Measurements from ENCODE around the gene GPR68. TPM values are rescaled to one million over a fixed set of nuclear protein-coding genes. Genes with fewer than 3 reads are reported as not detected.
"Not testable (repeated sequence)": the region's sequence is repeated elsewhere in the genome, so short reads cannot be mapped to it uniquely, and the experiment has no call there.

The GPR68 gene
- total RNA-seq, 1 donor from 2014 or later, result 0.13 TPM

DNA sequence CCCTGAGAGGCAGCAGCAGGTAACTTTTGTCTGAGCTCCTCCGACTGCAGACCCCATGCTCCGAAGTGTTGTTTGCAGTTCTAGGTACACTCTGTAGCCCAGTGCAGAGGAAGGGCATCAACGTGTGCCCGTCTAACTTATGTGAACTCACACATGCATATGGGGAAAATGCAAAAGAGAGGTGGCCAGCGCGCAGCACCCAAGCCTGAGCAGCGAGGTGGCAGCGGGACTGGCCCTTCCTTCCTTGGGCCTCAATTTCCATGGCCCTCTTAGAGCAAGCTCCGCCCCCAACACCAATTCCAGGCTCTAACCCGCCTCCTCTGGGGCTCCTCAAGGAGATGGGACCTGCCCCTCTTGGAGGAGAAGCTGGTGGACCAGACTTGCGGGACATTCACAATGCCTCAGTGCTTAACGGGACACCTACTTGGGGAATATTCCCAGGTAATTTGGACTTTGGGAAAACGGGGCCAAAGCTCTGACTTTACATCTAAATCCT lies 27.7 kb downstream of the GPR68 start:
- no peak for DNase-seq
- no peak for ATAC-seq (ENCODE audit: poor library complexity)
- intact Hi-C loops (cut with DNase I), result no loop called here

GRCh38 chr14:91215381-91215780 lies 29.1 kb downstream of the GPR68 start:
- no peak for DNase-seq
- ATAC-seq (ENCODE audit: poor library complexity), result no peak
- intact Hi-C loops (cut with DNase I), result no loop called here

- intact Hi-C loops (cut with DNase I), result no loop called here
- DNase-seq, result no peak
- ATAC-seq (ENCODE audit: poor library complexity), result no peak
These were observed 30.2 kb downstream of the GPR68 start for GRCh38 chr14:91214306-91214705.

DNA sequence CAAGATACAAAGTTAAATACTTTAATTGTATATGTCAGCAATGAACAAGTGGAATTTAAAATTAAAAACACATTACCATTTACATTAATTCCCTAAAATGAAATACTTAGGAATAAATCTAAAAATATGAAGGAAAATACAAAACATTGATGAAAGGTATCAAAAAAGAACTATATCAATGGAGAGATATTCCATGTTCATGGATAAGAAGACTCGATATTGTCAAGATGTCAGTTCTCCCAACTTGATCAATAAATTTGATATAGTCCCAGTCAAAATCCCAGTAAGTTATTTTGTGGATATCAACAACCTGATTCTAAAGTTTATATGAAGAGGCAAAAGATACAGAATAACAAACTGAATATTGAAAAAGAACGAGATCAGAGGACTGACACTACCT lies 33.5 kb downstream of the GPR68 start:
- no peak for DNase-seq
- ATAC-seq (ENCODE audit: poor library complexity), result no peak
- intact Hi-C loops (cut with DNase I), result no loop called here

- intact Hi-C loops (cut with DNase I), result no loop called here
- no peak for DNase-seq
- no peak for ATAC-seq (ENCODE audit: poor library complexity)
These were observed 37.5 kb downstream of the GPR68 start for GRCh38 chr14:91207008-91207407.

DNA sequence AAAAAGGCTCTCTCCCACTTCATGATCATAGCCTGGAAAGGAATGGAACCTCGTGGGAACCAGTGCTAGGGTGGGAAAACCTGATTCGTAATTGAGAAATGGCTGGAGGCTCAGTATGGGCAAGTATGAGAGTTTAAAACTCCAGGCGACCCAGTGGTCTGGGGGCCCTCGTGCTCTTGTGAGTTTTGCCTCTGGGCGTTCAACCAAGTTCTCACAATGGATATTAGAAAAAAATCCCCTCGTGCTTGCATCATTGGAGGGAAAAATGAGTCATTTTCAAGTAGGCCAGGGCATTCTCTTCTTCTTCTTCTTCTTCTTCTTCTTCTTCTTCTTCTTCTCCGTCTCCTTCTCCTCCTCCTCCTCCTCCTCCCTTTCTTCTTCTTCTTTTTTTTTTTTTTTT lies 39.0 kb downstream of the GPR68 start:
- ATAC-seq (ENCODE audit: poor library complexity) (no peak), DNase-seq (no peak)
- intact Hi-C loops (cut with DNase I), result no loop called here

DNA sequence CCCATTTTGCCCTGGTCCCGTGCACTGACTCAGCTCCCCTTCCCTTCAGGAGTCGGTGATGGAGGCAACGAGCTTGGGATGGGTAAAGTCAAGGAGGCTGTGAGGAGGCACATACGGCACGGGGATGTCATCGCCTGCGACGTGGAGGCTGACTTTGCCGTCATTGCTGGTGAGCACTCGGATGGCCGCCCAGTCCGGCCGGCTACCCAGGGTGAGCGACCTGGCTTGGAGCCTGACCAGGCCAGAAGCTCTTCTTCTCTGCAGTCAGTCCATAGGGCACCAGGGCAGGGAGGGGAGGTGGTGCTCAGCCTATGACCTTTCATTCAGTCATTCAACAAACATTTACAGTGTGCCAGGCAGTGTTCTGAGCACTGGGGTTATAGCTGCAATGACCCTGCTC lies 39.8 kb downstream of the GPR68 start:
- no peak for DNase-seq
- ATAC-seq (ENCODE audit: poor library complexity), result no peak
- intact Hi-C loops (cut with DNase I), result no loop called here

GRCh38 chr14:91202234-91202974 lies 42.1 kb downstream of the GPR68 start:
- ATAC-seq (ENCODE audit: poor library complexity) (peak; percentile 69), DNase-seq (peak; percentile 76)
- intact Hi-C loops (cut with DNase I), result no loop called here

DNA sequence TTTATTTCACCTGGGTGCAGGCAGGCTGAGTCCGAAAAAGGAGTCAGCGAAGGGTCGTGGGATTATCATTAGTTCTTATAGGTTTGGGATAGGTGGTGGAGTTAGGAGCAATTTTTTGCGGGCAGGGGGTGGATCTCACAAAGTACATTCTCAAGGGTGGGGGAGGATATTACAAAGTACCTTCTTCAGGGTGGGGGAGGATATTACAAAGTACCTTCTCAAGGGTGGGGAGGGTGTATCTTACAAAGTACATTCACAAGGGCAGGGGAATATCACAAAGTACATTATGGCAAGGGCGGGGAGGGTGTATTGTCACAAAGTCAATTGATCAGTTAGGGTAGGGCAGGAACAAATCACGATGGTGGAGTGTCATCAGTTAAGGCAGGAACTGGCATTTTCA lies 43.7 kb downstream of the GPR68 start:
- DNase-seq; ATAC-seq (ENCODE audit: poor library complexity); intact Hi-C loops (cut with DNase I): not testable (repeated sequence)

- intact Hi-C loops (cut with DNase I), result no loop called here
- no peak for ATAC-seq (ENCODE audit: poor library complexity)
- DNase-seq, result no peak
These were observed 46.9 kb downstream of the GPR68 start for GRCh38 chr14:91197631-91198030.

DNA sequence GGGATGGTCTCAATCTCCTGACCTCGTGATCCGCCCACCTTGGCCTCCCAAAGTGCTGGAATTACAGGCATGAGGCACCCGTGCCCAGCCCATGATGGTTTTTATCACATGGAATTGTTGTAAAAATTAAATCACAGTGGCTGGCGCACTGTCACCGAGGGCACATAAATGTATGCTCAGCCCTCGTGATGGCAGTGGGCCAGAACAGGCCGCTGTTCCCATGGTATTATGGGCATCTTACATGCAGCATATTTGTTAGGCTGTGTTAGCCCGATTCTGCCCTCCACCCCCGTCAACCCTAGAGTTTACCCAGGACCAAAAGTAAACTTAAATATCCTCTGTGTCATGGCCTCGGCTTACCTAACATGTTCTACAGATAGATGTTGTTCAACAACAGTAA lies 48.6 kb downstream of the GPR68 start:
- DNase-seq (no peak), ATAC-seq (ENCODE audit: poor library complexity) (no peak)
- intact Hi-C loops (cut with DNase I), result no loop called here

GRCh38 chr14:91193069-91193468 lies 51.4 kb downstream of the GPR68 start:
- intact Hi-C loops (cut with DNase I), result no loop called here
- peak; percentile 43 for ATAC-seq (ENCODE audit: poor library complexity)
- DNase-seq, result no peak

- intact Hi-C loops (cut with DNase I), result no loop called here
- DNase-seq, result no peak
- no peak for ATAC-seq (ENCODE audit: poor library complexity)
These were observed 53.7 kb downstream of the GPR68 start for GRCh38 chr14:91190853-91191252.

- DNase-seq (no peak), ATAC-seq (ENCODE audit: poor library complexity) (no peak)
- intact Hi-C loops (cut with DNase I), result no loop called here
These were observed 57.2 kb downstream of the GPR68 start for GRCh38 chr14:91187271-91187670.

GRCh38 chr14:91186515-91187066 lies 57.9 kb downstream of the GPR68 start:
- DNase-seq (no peak), ATAC-seq (ENCODE audit: poor library complexity) (no peak)
- intact Hi-C loops (cut with DNase I), result no loop called here

DNA sequence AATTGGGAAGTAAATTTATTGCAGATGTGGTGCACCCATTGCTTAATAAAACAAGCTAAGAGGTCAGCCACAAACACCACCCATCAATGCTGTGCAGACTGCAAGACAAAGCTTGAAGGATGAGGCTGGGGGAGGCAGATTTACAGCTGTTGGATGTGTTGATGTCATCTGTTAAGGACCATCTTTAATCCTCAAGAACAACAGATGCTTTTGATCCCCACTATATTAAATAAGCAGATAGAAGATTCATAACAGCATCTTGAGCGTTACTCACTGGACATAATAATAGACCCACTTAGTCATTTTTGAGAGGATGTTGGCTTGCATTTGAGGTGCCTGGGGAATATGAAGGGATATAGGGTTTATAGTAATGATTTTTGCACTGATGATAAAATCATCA lies 58.8 kb downstream of the GPR68 start:
- ATAC-seq (ENCODE audit: poor library complexity) (no peak), DNase-seq (no peak)
- intact Hi-C loops (cut with DNase I), result no loop called here

- DNase-seq, result no peak
- no peak for ATAC-seq (ENCODE audit: poor library complexity)
- intact Hi-C loops (cut with DNase I), result loop anchor here (5.0 kb wide), 1 partner anchor 98 kb away; no protein-coding TSS in a partner anchor
These were observed 59.9 kb downstream of the GPR68 start for GRCh38 chr14:91184559-91184958.

- not testable (repeated sequence) for ATAC-seq (ENCODE audit: poor library complexity); DNase-seq
- intact Hi-C loops (cut with DNase I), result loop anchor here (5.0 kb wide), 1 partner anchor 100 kb away; no protein-coding TSS in a partner anchor
These were observed 61.8 kb downstream of the GPR68 start for GRCh38 chr14:91182753-91183152.

All from Right ventricle myocardium superior (tissue), 1 donor.